CD4-positive, alpha-beta T cell treated with Interleukin-10 for 1 hour (primary cell): Measurements from ENCODE around the gene ST6GALNAC3.
"Not testable (repeated sequence)": the region's sequence is repeated elsewhere in the genome, so short reads cannot be mapped to it uniquely, and the experiment has no call there.

Experiments used
- DNase-seq: peaks from one replicate; pipeline ENCODE4 v3.0.0-alpha.2; 2020

The ST6GALNAC3 gene

GRCh38 chr1:76109901-76110560 is 35.5 kb downstream of the ST6GALNAC3 start:
- DNase-seq = no peak

GRCh38 chr1:76110666-76111065 is 36.1 kb downstream of the ST6GALNAC3 start:
- DNase-seq = no peak

- not testable (repeated sequence) for DNase-seq
These were observed 37.8 kb downstream of the ST6GALNAC3 start for GRCh38 chr1:76112321-76112720.

GRCh38 chr1:76113446-76113845 is 38.9 kb downstream of the ST6GALNAC3 start:
- DNase-seq = no peak

GRCh38 chr1:76115171-76115570 is 40.6 kb downstream of the ST6GALNAC3 start:
- DNase-seq = no peak

GRCh38 chr1:76121850-76122249 is 47.3 kb downstream of the ST6GALNAC3 start:
- DNase-seq = no peak

- DNase-seq = no peak
These were observed 47.7 kb downstream of the ST6GALNAC3 start for GRCh38 chr1:76122271-76122670.

GRCh38 chr1:76123411-76124064 is 49.0 kb downstream of the ST6GALNAC3 start:
- DNase-seq = not testable (repeated sequence)

- no peak for DNase-seq
These were observed 49.6 kb downstream of the ST6GALNAC3 start for GRCh38 chr1:76124196-76124595.

GRCh38 chr1:76125473-76126219 is 51.1 kb downstream of the ST6GALNAC3 start:
- DNase-seq = no peak

GRCh38 chr1:76128096-76128495 is 53.5 kb downstream of the ST6GALNAC3 start:
- DNase-seq = no peak

- DNase-seq = no peak
These were observed 55.2 kb downstream of the ST6GALNAC3 start for GRCh38 chr1:76129731-76130130.

- no peak for DNase-seq
These were observed 56.4 kb downstream of the ST6GALNAC3 start for GRCh38 chr1:76130992-76131391.

- DNase-seq = no peak
These were observed 59.4 kb downstream of the ST6GALNAC3 start for GRCh38 chr1:76133977-76134376.

- no peak for DNase-seq
These were observed 61.3 kb downstream of the ST6GALNAC3 start for GRCh38 chr1:76135835-76136234.

GRCh38 chr1:76136894-76137293 is 62.3 kb downstream of the ST6GALNAC3 start:
- no peak for DNase-seq

GRCh38 chr1:76137746-76138145 is 63.2 kb downstream of the ST6GALNAC3 start:
- DNase-seq = no peak

GRCh38 chr1:76138217-76138616 is 63.7 kb downstream of the ST6GALNAC3 start:
- DNase-seq = no peak

GRCh38 chr1:76140227-76140626 is 65.7 kb downstream of the ST6GALNAC3 start:
- DNase-seq = no peak

GRCh38 chr1:76141929-76142328 is 67.4 kb downstream of the ST6GALNAC3 start:
- no peak for DNase-seq

GRCh38 chr1:76142771-76143540 is 68.4 kb downstream of the ST6GALNAC3 start:
- no peak for DNase-seq

GRCh38 chr1:76144247-76144646 is 69.7 kb downstream of the ST6GALNAC3 start:
- DNase-seq = no peak

GRCh38 chr1:76145332-76145731 is 70.8 kb downstream of the ST6GALNAC3 start:
- no peak for DNase-seq
